HepG2 (cell line): ENCODE measurements around the gene OVOL3. TPM values are rescaled to one million over a fixed set of nuclear protein-coding genes. Genes with fewer than 3 reads are reported as not detected.

Source experiments
- BRD4 ChIP-seq: sonication (generic); formaldehyde crosslinking; IDR thresholded peaks from 2 replicates; pipeline ENCODE4 v1.4.0; 2020; ENCODE audit warnings: missing genetic modification reagents
- CC2D1A ChIP-seq: sonication (generic); formaldehyde crosslinking; IDR thresholded peaks from 2 replicates; pipeline ENCODE4 v1.8.1; 2023; ENCODE audit warnings: mild to moderate bottlenecking, missing genetic modification reagents
- CREM ChIP-seq, 2 experiments: sonication (generic) in 1 of 2; formaldehyde crosslinking in 1 of 2; IDR thresholded peaks; 2 replicates each; pipeline versions ENCODE4 v1.4.0 to v1.6.1; 2016 to 2020; ENCODE audit warnings: antibody characterized with exemption in 1 of 2, mild to moderate bottlenecking in 1 of 2, missing genetic modification reagents in 1 of 2
- GRHL1 ChIP-seq: sonication (generic); formaldehyde crosslinking; conservative IDR thresholded peaks from 2 replicates; pipeline ENCODE4 v1.8.0; 2022; ENCODE audit warnings: missing genetic modification reagents
- NFYB ChIP-seq: sonication (generic); formaldehyde crosslinking; IDR thresholded peaks from 2 replicates; pipeline ENCODE4 v1.4.0; 2020; ENCODE audit warnings: missing genetic modification reagents
- NR2F1 ChIP-seq, 2 experiments: fragments of 450-650 bp in 1 of 2; formaldehyde crosslinking in 1 of 2; IDR thresholded peaks; 2 replicates each; pipeline versions ENCODE4 v1.5.0 to v1.6.1; 2016 to 2020; ENCODE audit warnings: mild to moderate bottlenecking in 1 of 2, missing compliant biosample characterization in 1 of 2, missing genetic modification reagents in 1 of 2, moderate library complexity in 1 of 2
- PCBP1 ChIP-seq: fragments of 200-400 bp; formaldehyde crosslinking; IDR thresholded peaks from 2 replicates; pipeline ENCODE4 v1.6.1; 2017; ENCODE audit warnings: mild to moderate bottlenecking, low read depth, low read length, borderline replicate concordance
- PCBP2 ChIP-seq: fragments of 200-400 bp; formaldehyde crosslinking; optimal IDR thresholded peaks from 2 replicates; pipeline ENCODE3; 2018; ENCODE audit warnings: low read length, low read depth; ENCODE audit not compliant: poor library complexity, severe bottlenecking
- PPARG ChIP-seq: conservative IDR thresholded peaks from 2 replicates; pipeline ENCODE4 v1.6.1; 2016; ENCODE audit warnings: missing biosample characterization, missing genetic modification reagents
- PTBP1 ChIP-seq: fragments of 200-400 bp; formaldehyde crosslinking; IDR thresholded peaks from 2 replicates; pipeline ENCODE4 v1.6.1; 2018; ENCODE audit warnings: low read length, low read depth; ENCODE audit not compliant: poor library complexity, severe bottlenecking
- SIX4 ChIP-seq: sonication (generic); formaldehyde crosslinking; IDR thresholded peaks from 2 replicates; pipeline ENCODE4 v1.4.0; 2020; ENCODE audit warnings: missing genetic modification reagents
- SRSF1 ChIP-seq: fragments of 200-400 bp; formaldehyde crosslinking; optimal IDR thresholded peaks from 2 replicates; pipeline ENCODE3; 2017; ENCODE audit warnings: mild to moderate bottlenecking, low read depth, low read length, moderate library complexity
- TEAD3 ChIP-seq: optimal IDR thresholded peaks from 2 replicates; pipeline ENCODE3; 2016; ENCODE audit warnings: borderline replicate concordance
- USF2 ChIP-seq, 2 experiments: sonication (generic) in 1 of 2; formaldehyde crosslinking in 1 of 2; IDR thresholded peaks; 2 replicates each; pipeline versions ENCODE4 v1.5.1 to v1.6.1; 2011 to 2020; ENCODE audit warnings: borderline replicate concordance in 1 of 2, low read depth in 1 of 2, low read length in 1 of 2, mild to moderate bottlenecking in 1 of 2, missing genetic modification reagents in 1 of 2, moderate library complexity in 1 of 2
- ZNF556 ChIP-seq: sonication (generic); formaldehyde crosslinking; IDR thresholded peaks from 2 replicates; pipeline ENCODE4 v1.4.0; 2020; ENCODE audit warnings: mild to moderate bottlenecking, missing genetic modification reagents, borderline replicate concordance
- ZSCAN9 ChIP-seq: IDR thresholded peaks from 2 replicates; pipeline ENCODE4 v1.6.1; 2016; ENCODE audit warnings: borderline replicate concordance
- polyA plus RNA-seq, 8 experiments: library from polyadenylated mRNA; depleted of rRNA in 3 of 8; stranded (reverse) in 7 of 8; unstranded in 1 of 8; fragments of >200 nt; fragmentation: Illumina TruSeq in 4 of 8; extraction: Trizol in 4 of 8; gene quantifications; 2 replicates each; pipeline versions ENCODE4 v1.2.1 to v1.2.3, GENCODE V29; 2011 to 2016; ENCODE audit warnings: low read depth in 4 of 8, missing spikeins in 1 of 8, mixed read lengths in 1 of 8; ENCODE audit not compliant: insufficient read depth in 1 of 8
- total RNA-seq, 5 experiments: library from RNA; depleted of rRNA; stranded (reverse); fragments of >200 nt; fragmentation: Illumina TruSeq; extraction: Trizol; gene quantifications; 2 replicates each; pipeline ENCODE4 v1.2.3, GENCODE V29; 2016; ENCODE audit warnings: low read depth in 1 of 5

Gene OVOL3
- total and polyA plus RNA-seq, 2 of the 13 experiments (the other 11 are each of a cell fraction or from before 2014, with no cell fraction given), result not detected

- peak; percentile 34 for TF ChIP-seq PCBP2
- no peak for TF ChIP-seq PTBP1
- no peak for TF ChIP-seq BRD4
- TF ChIP-seq ZNF556 (CRISPR knock-in tag), result no peak; the same call in 1 of the 2 replicates
- peak; percentile 70; the same call in 1 of the 2 replicates for TF ChIP-seq ZSCAN9 (CRISPR knock-in tag)
- peak; percentile 73 for TF ChIP-seq CREM (IDR thresholded peaks at IDR 0.05)
- no peak for TF ChIP-seq CREM (CRISPR knock-in tag; IDR thresholded peaks at IDR 0.05)
- TF ChIP-seq NFYB (CRISPR knock-in tag), result peak; percentile 74
- TF ChIP-seq PCBP1, result no peak
- peak; percentile 71 for TF ChIP-seq SRSF1
- TF ChIP-seq USF2 (IDR thresholded peaks at IDR 0.05; ENCODE audit: low read depth, low read length), result no peak
- TF ChIP-seq USF2 (CRISPR knock-in tag; IDR thresholded peaks at IDR 0.05; ENCODE audit: borderline replicate concordance), result no peak
- peak; percentile 85 for TF ChIP-seq TEAD3 (CRISPR knock-in tag)
- TF ChIP-seq GRHL1 (CRISPR knock-in tag), result no peak
- TF ChIP-seq CC2D1A (CRISPR knock-in tag), result no peak
- TF ChIP-seq NR2F1 (CRISPR knock-in tag; IDR thresholded peaks at IDR 0.05), result 0 out of 4 replicates have a peak, but pooled peaks of 1 of the 2 experiments have one; percentile 25
- 0 out of 2 replicates have a peak, but pooled peaks have one; percentile 40 for TF ChIP-seq SIX4
- peak; percentile 55; the same call in 1 of the 2 replicates for TF ChIP-seq PPARG (CRISPR knock-in tag)
Observed at GRCh38 chr19:36120092-36120983, 9.4 kb downstream of the OVOL3 start (continued).
